ENCODE data around the gene EFCAB12.

Gene EFCAB12

GRCh38 chr3:129442947-129443346, 14.5 kb upstream of the EFCAB12 start:
- no peak for DNase-seq

- DNase-seq, result no peak
Measured at GRCh38 chr3:129442486-129442885, 14.1 kb upstream of the EFCAB12 start.

- DNase-seq, result peak; percentile 43
Measured at GRCh38 chr3:129441782-129442181, 13.3 kb upstream of the EFCAB12 start.

GRCh38 chr3:129441215-129441614, 12.8 kb upstream of the EFCAB12 start:
- DNase-seq, result no peak

GRCh38 chr3:129440618-129441190, 12.3 kb upstream of the EFCAB12 start:
- DNase-seq, result no peak

GRCh38 chr3:129439817-129440617, 11.6 kb upstream of the EFCAB12 start, which contains the start of the genes IFT122 and MBD4:
Gene IFT122, plus strand, starts transcription at chr3:129440224. Its CDS starts 107 bp downstream, at chr3:129440331.
Gene MBD4, minus strand, starts transcription at chr3:129439948. Its CDS starts 115 bp downstream, at chr3:129439833.
- peak; percentile 99 for DNase-seq

- no peak for DNase-seq
Measured at GRCh38 chr3:129439226-129439816, 10.9 kb upstream of the EFCAB12 start.

GRCh38 chr3:129435367-129435766, 6.9 kb upstream of the EFCAB12 start:
- no peak for DNase-seq

- DNase-seq, result no peak
Measured at GRCh38 chr3:129434140-129434539, 5.7 kb upstream of the EFCAB12 start.

- no peak for DNase-seq
Measured at GRCh38 chr3:129433565-129433964, 5.1 kb upstream of the EFCAB12 start.

GRCh38 chr3:129432671-129433070, 4.2 kb upstream of the EFCAB12 start:
- DNase-seq, result no peak

- no peak for DNase-seq
Measured at GRCh38 chr3:129432036-129432435, 3.6 kb upstream of the EFCAB12 start.

- DNase-seq, result no peak
Measured at GRCh38 chr3:129429602-129430001, 1.2 kb upstream of the EFCAB12 start.

- DNase-seq, result no peak
Measured at GRCh38 chr3:129429080-129429451, 630 bp upstream of the EFCAB12 start.

GRCh38 chr3:129428007-129428375, 445 bp downstream of the EFCAB12 start:
- no peak for DNase-seq

- no peak for DNase-seq
Measured at GRCh38 chr3:129425619-129426018, 2.8 kb downstream of the EFCAB12 start.

GRCh38 chr3:129425213-129425612, 3.2 kb downstream of the EFCAB12 start:
- DNase-seq, result no peak

GRCh38 chr3:129424185-129424841, 4.1 kb downstream of the EFCAB12 start:
- no peak for DNase-seq

GRCh38 chr3:129422897-129423296, 5.5 kb downstream of the EFCAB12 start:
- DNase-seq, result no peak

- DNase-seq, result no peak
Measured at GRCh38 chr3:129421988-129422745, 6.3 kb downstream of the EFCAB12 start.

GRCh38 chr3:129421236-129421883, 7.1 kb downstream of the EFCAB12 start:
- DNase-seq, result no peak

- no peak for DNase-seq
Measured at GRCh38 chr3:129419476-129419875, 9.0 kb downstream of the EFCAB12 start.
